Glomerular visceral epithelial cell (primary cell): ENCODE data around the gene RNF112.
"Not testable (repeated sequence)": the region's sequence is repeated elsewhere in the genome, so short reads cannot be mapped to it uniquely, and the experiment has no call there.

ENCODE experiments used
- DNase-seq: peaks from one replicate; pipeline ENCODE4 v3.0.0-alpha.2; 2016; ENCODE audit errors: extremely low spot score

RNF112 gene

GRCh38 chr17:19448341-19449268 is 37.6 kb downstream of the RNF112 start:
- DNase-seq: peak; percentile 51

- DNase-seq: no peak
Observed at GRCh38 chr17:19449656-19450055, 38.6 kb downstream of the RNF112 start.

- DNase-seq: no peak
Observed at GRCh38 chr17:19453296-19453695, 42.3 kb downstream of the RNF112 start.

- DNase-seq: no peak
Observed at GRCh38 chr17:19454074-19454473, 43.0 kb downstream of the RNF112 start.

- no peak for DNase-seq
Observed at GRCh38 chr17:19456016-19456927, 45.2 kb downstream of the RNF112 start.

GRCh38 chr17:19457046-19457445 is 46.0 kb downstream of the RNF112 start:
- DNase-seq: no peak

- DNase-seq: no peak
Observed at GRCh38 chr17:19457830-19458271, 46.8 kb downstream of the RNF112 start.

GRCh38 chr17:19458481-19458880 is 47.4 kb downstream of the RNF112 start:
- DNase-seq: not testable (repeated sequence)

GRCh38 chr17:19459018-19459655 is 48.1 kb downstream of the RNF112 start:
- not testable (repeated sequence) for DNase-seq

- DNase-seq: no peak
Observed at GRCh38 chr17:19460700-19461099, 49.7 kb downstream of the RNF112 start.

- DNase-seq: no peak
Observed at GRCh38 chr17:19461116-19461515, 50.1 kb downstream of the RNF112 start.

- DNase-seq: no peak
Observed at GRCh38 chr17:19461681-19462080, 50.6 kb downstream of the RNF112 start.

- DNase-seq: not testable (repeated sequence)
Observed at GRCh38 chr17:19462456-19463035, 51.5 kb downstream of the RNF112 start.

- no peak for DNase-seq
Observed at GRCh38 chr17:19464031-19465026, 53.3 kb downstream of the RNF112 start.
